Measurements from ENCODE around the gene DNAJC4. TPM values are rescaled to one million over a fixed set of nuclear protein-coding genes. Genes with fewer than 3 reads are reported as not detected.

The DNAJC4 gene
- total and polyA plus RNA-seq, 2 experiments from 2014 or later: 12.8 to 58.4 TPM

- Histone ChIP-seq H4K20me1 (ENCODE audit: insufficient read depth, poor library complexity, severe bottlenecking) (no peaks in the 10 kb centered on the region), H3K9me2 (replicated peaks; ENCODE audit: insufficient read depth) (no peaks in the 10 kb centered on the region), H3K27me3 (no peaks in the 10 kb centered on the region), H3K4me3 (no peak overlapping the region), H3K27ac (no peak overlapping the region), H3K4me1 (ENCODE audit: insufficient read depth) (peaks cover 18% of the 10 kb centered on the region), H3K4me2 (no peak overlapping the region), H3K79me2 (peaks cover 21% of the 10 kb centered on the region), H2AFZ (no peak overlapping the region), H3K36me3 (replicated peaks; ENCODE audit: insufficient read depth, low read depth) (no peaks in the 10 kb centered on the region), H3K9me3 (ENCODE audit: low read depth) (no peaks in the 10 kb centered on the region)
- DNase-seq (ENCODE audit: low spot score): no peak
- WGBS (ENCODE audit: low lambda C conversion rate, missing lambda C conversion rate): 89% methylated on average over 9 of the region's 9 CpGs
- TF ChIP-seq EZH2 (IDR thresholded peaks at IDR 0.05; ENCODE audit: borderline replicate concordance): no peak
- TF ChIP-seq EZH2phosphoT487 (IDR thresholded peaks at IDR 0.05; ENCODE audit: low read depth, severe bottlenecking, unreplicated experiment): no peak
- no peak for TF ChIP-seq CTCF (IDR thresholded peaks at IDR 0.05; ENCODE audit: poor library complexity)
Observed at GRCh38 chr11:64222651-64223000, 7.7 kb upstream of the DNAJC4 start.

- no peak for DNase-seq (ENCODE audit: low spot score)
- Histone ChIP-seq H3K4me2 (no peak overlapping the region), H3K36me3 (replicated peaks; ENCODE audit: insufficient read depth, low read depth) (no peaks in the 10 kb centered on the region), H4K20me1 (ENCODE audit: insufficient read depth, poor library complexity, severe bottlenecking) (no peaks in the 10 kb centered on the region), H3K9me2 (replicated peaks; ENCODE audit: insufficient read depth) (no peaks in the 10 kb centered on the region), H3K4me3 (no peak overlapping the region), H3K27ac (no peak overlapping the region), H3K79me2 (peaks cover 24% of the 10 kb centered on the region), H3K27me3 (no peaks in the 10 kb centered on the region), H3K9me3 (ENCODE audit: low read depth) (no peaks in the 10 kb centered on the region), H2AFZ (no peak overlapping the region), H3K4me1 (ENCODE audit: insufficient read depth) (peaks cover 18% of the 10 kb centered on the region)
- no peak for TF ChIP-seq EZH2 (IDR thresholded peaks at IDR 0.05; ENCODE audit: borderline replicate concordance)
- no peak for TF ChIP-seq EZH2phosphoT487 (IDR thresholded peaks at IDR 0.05; ENCODE audit: low read depth, severe bottlenecking, unreplicated experiment)
- TF ChIP-seq CTCF (IDR thresholded peaks at IDR 0.05; ENCODE audit: poor library complexity): no peak
- WGBS (ENCODE audit: low lambda C conversion rate, missing lambda C conversion rate): 95% methylated on average over 24 of the region's 24 CpGs
Observed at GRCh38 chr11:64223001-64223651, 7.2 kb upstream of the DNAJC4 start.

DNA sequence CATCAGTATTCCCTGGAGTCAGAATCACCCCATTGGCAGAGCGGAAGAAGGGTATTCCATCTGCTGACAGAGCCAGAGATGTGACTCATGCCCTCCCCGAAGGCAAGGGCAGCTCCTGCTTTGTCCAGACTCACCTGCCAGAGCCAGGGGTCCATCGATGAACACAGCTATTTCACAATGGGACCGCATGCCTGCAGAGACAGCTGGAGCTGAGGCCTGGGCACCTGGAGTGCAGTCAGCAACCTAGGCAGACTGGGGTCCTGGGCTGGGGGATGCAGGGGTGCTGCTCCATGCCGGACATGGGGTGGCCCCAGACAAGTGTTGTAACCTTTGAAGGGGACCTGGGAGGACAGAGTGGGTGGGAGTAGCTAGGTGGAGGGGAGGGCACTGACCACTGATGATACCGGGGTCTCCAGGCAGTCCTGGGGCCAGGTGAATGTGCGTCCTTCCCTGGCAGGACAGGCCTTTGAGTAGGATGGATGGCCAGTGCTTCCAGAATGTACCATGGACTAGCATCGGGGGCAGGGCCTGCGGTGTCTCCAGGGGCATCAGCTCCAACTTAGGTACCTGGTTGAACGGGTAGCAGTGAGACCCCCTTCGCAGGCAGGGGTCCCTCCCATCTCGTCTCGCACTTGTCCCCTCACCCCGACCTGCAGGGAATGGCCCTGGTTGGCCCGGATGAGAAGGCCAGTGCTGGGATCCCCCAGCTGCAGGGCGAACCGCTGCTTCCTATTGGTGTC, 6.0 kb upstream of the DNAJC4 start:
- Histone ChIP-seq H3K9me2 (replicated peaks; ENCODE audit: insufficient read depth) (no peaks in the 10 kb centered on the region), H3K9me3 (ENCODE audit: low read depth) (no peaks in the 10 kb centered on the region), H3K4me2 (peak overlapping the region; percentile 94), H3K4me1 (ENCODE audit: insufficient read depth) (peaks cover 18% of the 10 kb centered on the region), H3K79me2 (peaks cover 25% of the 10 kb centered on the region), H3K4me3 (no peak overlapping the region), H2AFZ (no peak overlapping the region), H3K36me3 (replicated peaks; ENCODE audit: insufficient read depth, low read depth) (no peaks in the 10 kb centered on the region), H3K27ac (no peak overlapping the region), H4K20me1 (ENCODE audit: insufficient read depth, poor library complexity, severe bottlenecking) (no peaks in the 10 kb centered on the region), H3K27me3 (no peaks in the 10 kb centered on the region)
- WGBS (ENCODE audit: low lambda C conversion rate, missing lambda C conversion rate): 92% methylated on average over 17 of the region's 17 CpGs
- TF ChIP-seq EZH2phosphoT487 (IDR thresholded peaks at IDR 0.05; ENCODE audit: low read depth, severe bottlenecking, unreplicated experiment) (no peak), CTCF (IDR thresholded peaks at IDR 0.05; ENCODE audit: poor library complexity) (no peak), EZH2 (IDR thresholded peaks at IDR 0.05; ENCODE audit: borderline replicate concordance) (no peak)
- DNase-seq (ENCODE audit: low spot score): no peak

Data from hepatocyte (in vitro differentiated cells).